GM23248 (cell line): ENCODE measurements around the gene NCR2.

Experiments
- EZH2 ChIP-seq: fragments of 200-600 bp; sonication (generic); IDR thresholded peaks from 2 replicates; pipeline ENCODE4 v1.6.1; 2018; ENCODE audit warnings: antibody characterized with exemption, mild to moderate bottlenecking; ENCODE audit not compliant: insufficient read depth, poor library complexity, severe bottlenecking
- EZH2phosphoT487 ChIP-seq: fragments of 200-600 bp; sonication (generic); IDR thresholded peaks from 2 replicates; pipeline ENCODE4 v1.6.1; 2018; ENCODE audit warnings: antibody characterized with exemption, moderate library complexity, mild to moderate bottlenecking, low read depth; ENCODE audit not compliant: insufficient read depth

- no peak for TF ChIP-seq EZH2phosphoT487
- no peak for TF ChIP-seq EZH2
Observed at GRCh38 chr6:41359617-41360313, 24.4 kb downstream of the NCR2 start.
